H1 (cell line): ENCODE measurements around the gene CDH26.

ENCODE experiments used
- CBX8 ChIP-seq: fragments of 300-800, 300-1000 bp; sonication (generic); IDR thresholded peaks from 2 replicates; pipeline ENCODE4 v1.7.1; 2016; ENCODE audit warnings: low read depth, low read length, borderline replicate concordance
- CEBPB ChIP-seq: IDR thresholded peaks from 2 replicates; pipeline ENCODE4 v1.6.1; 2012; ENCODE audit warnings: low read depth, low read length
- POLR2A ChIP-seq, 2 experiments: IDR thresholded peaks; 1 replicate in 1 of 2; 2 replicates in 1 of 2; pipeline ENCODE4 v1.6.1; 2011; ENCODE audit warnings: low read depth in 2 of 2, low read length in 2 of 2, mild to moderate bottlenecking in 2 of 2; ENCODE audit errors: control extremely low read depth in 1 of 2
- POLR2AphosphoS5 ChIP-seq: IDR thresholded peaks from 2 replicates; pipeline ENCODE4 v1.6.1; 2011; ENCODE audit warnings: low read depth, low read length
- RFX5 ChIP-seq: IDR thresholded peaks from 2 replicates; pipeline ENCODE4 v1.6.1; 2011; ENCODE audit warnings: low read depth, low read length, improper control_type of control experiment, borderline replicate concordance
- RNF2 ChIP-seq: fragments of 200-900, 300-1000 bp; sonication (generic); IDR thresholded peaks from 2 replicates; pipeline ENCODE4 v1.7.1; 2016; ENCODE audit warnings: borderline replicate concordance, low read depth, mild to moderate bottlenecking, antibody characterized with exemption, low read length; ENCODE audit not compliant: poor library complexity, severe bottlenecking; ENCODE audit errors: missing control alignments
- RXRA ChIP-seq: IDR thresholded peaks from 2 replicates; pipeline ENCODE4 v1.6.1; 2011; ENCODE audit warnings: low read depth, mild to moderate bottlenecking, low read length, moderate library complexity; ENCODE audit not compliant: insufficient read depth
- SIRT6 ChIP-seq: IDR thresholded peaks from one replicate; pipeline ENCODE4 v1.7.1; 2012; ENCODE audit warnings: low read length, inconsistent platforms
- SP2 ChIP-seq: IDR thresholded peaks from 2 replicates; pipeline ENCODE4 v1.6.1; 2012; ENCODE audit warnings: mild to moderate bottlenecking, low read length, inconsistent platforms
- TEAD4 ChIP-seq: IDR thresholded peaks from 2 replicates; pipeline ENCODE4 v1.6.1; 2012; ENCODE audit warnings: low read depth, low read length, inconsistent platforms, mixed read lengths
- TF ChIP-seq, protein P1 (sequence below), 3 experiments: IDR thresholded peaks; 1 replicate in 2 of 3; 2 replicates in 1 of 3; pipeline versions ENCODE4 v1.5.1 to v1.6.1; 2011; ENCODE audit warnings: low read length in 3 of 3, mild to moderate bottlenecking in 3 of 3, inconsistent platforms in 2 of 3, low read depth in 1 of 3, moderate library complexity in 1 of 3; ENCODE audit not compliant: insufficient read depth in 1 of 3; ENCODE audit errors: control extremely low read depth in 1 of 3
- TF ChIP-seq, protein P2 (sequence below): IDR thresholded peaks from 2 replicates; pipeline ENCODE4 v1.6.1; 2012; ENCODE audit warnings: inconsistent platforms

DNA sequence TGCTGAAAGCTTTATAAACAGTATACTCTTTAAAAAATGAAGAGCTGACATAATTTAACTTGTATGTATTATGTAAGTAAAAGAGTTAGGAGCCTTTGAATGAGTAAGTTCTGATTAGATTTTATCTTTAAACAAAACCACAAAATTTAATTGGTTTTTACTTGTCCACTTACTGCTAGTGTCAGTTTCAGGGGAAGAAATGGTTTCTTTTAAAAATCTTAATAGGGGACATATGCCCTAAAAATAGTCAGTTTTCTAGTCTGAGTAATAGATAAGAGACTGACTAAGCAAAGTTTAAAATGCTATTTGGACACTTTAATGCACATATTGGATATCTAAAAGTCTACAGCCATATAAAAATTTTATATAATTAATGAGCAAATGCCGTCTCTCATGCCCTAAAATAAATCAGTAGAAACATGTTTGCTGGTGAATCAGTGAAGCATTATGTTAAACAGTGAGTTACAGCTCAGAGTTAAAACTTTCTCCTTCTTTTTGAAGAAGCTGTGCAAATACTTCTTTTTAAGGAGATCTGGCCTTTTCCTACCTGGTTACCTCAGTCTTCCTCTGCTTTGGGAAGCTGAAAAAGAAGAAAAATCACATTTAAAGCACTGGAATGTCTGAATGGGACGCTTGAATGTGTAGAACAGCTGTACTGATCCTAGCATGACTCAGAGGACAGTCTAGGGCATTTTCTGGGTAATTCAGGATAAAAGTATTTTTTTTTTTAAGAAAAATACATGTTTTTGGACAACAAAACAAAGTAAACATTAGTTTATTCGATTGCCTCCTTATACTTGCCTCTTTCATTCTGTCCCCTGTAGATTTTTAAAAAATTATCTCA lies 55.3 kb downstream of the CDH26 start:
- TF ChIP-seq, protein P1, sequence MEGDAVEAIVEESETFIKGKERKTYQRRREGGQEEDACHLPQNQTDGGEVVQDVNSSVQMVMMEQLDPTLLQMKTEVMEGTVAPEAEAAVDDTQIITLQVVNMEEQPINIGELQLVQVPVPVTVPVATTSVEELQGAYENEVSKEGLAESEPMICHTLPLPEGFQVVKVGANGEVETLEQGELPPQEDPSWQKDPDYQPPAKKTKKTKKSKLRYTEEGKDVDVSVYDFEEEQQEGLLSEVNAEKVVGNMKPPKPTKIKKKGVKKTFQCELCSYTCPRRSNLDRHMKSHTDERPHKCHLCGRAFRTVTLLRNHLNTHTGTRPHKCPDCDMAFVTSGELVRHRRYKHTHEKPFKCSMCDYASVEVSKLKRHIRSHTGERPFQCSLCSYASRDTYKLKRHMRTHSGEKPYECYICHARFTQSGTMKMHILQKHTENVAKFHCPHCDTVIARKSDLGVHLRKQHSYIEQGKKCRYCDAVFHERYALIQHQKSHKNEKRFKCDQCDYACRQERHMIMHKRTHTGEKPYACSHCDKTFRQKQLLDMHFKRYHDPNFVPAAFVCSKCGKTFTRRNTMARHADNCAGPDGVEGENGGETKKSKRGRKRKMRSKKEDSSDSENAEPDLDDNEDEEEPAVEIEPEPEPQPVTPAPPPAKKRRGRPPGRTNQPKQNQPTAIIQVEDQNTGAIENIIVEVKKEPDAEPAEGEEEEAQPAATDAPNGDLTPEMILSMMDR (IDR thresholded peaks at IDR 0.05; ENCODE audit: control extremely low read depth in 1 of 3, insufficient read depth in 1 of 3, low read depth in 1 of 3, low read length in 3 of 3), result no peak
- TF ChIP-seq, protein P2, sequence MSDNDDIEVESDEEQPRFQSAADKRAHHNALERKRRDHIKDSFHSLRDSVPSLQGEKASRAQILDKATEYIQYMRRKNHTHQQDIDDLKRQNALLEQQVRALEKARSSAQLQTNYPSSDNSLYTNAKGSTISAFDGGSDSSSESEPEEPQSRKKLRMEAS, result no peak
- TF ChIP-seq POLR2A (IDR thresholded peaks at IDR 0.05; ENCODE audit: control extremely low read depth in 1 of 2, low read depth in 2 of 2, low read length in 2 of 2), result no peak
- no peak for TF ChIP-seq POLR2AphosphoS5
- TF ChIP-seq CBX8, result no peak
- no peak for TF ChIP-seq CEBPB
- TF ChIP-seq SIRT6, result no peak
- TF ChIP-seq SP2, result no peak
- no peak for TF ChIP-seq RXRA
- TF ChIP-seq TEAD4, result no peak
- no peak for TF ChIP-seq RNF2
- no peak for TF ChIP-seq RFX5
